Activated T-cell treated with anti-CD3 and anti-CD28 coated beads, Interleukin-2, amount 50 U/mL, for 24 hours (primary cell): ENCODE measurements around the gene RPL36.

Experiments
- DNase-seq: peaks from one replicate; pipeline ENCODE4 v3.0.0-alpha.2; 2020
- H3K27ac Mint-ChIP-seq: 2 replicates; pipeline ENCODE4 v1.8.0; 2020; ENCODE audit warnings: mild to moderate bottlenecking, mixed read lengths
- H3K27me3 Mint-ChIP-seq: 2 replicates; pipeline ENCODE4 v1.8.0; 2020; ENCODE audit warnings: mixed read lengths
- H3K36me3 Mint-ChIP-seq: 2 replicates; pipeline ENCODE4 v1.8.0; 2020; ENCODE audit warnings: low read depth, mixed read lengths
- H3K4me1 Mint-ChIP-seq: 2 replicates; pipeline ENCODE4 v1.8.0; 2020; ENCODE audit warnings: low read depth, mixed read lengths
- H3K4me3 Mint-ChIP-seq: 2 replicates; pipeline ENCODE4 v1.8.0; 2020; ENCODE audit warnings: mild to moderate bottlenecking, moderate library complexity, mixed read lengths
- H3K9me3 Mint-ChIP-seq: 2 replicates; pipeline ENCODE4 v1.8.0; 2020; ENCODE audit warnings: mixed read lengths

RPL36 gene

DNA sequence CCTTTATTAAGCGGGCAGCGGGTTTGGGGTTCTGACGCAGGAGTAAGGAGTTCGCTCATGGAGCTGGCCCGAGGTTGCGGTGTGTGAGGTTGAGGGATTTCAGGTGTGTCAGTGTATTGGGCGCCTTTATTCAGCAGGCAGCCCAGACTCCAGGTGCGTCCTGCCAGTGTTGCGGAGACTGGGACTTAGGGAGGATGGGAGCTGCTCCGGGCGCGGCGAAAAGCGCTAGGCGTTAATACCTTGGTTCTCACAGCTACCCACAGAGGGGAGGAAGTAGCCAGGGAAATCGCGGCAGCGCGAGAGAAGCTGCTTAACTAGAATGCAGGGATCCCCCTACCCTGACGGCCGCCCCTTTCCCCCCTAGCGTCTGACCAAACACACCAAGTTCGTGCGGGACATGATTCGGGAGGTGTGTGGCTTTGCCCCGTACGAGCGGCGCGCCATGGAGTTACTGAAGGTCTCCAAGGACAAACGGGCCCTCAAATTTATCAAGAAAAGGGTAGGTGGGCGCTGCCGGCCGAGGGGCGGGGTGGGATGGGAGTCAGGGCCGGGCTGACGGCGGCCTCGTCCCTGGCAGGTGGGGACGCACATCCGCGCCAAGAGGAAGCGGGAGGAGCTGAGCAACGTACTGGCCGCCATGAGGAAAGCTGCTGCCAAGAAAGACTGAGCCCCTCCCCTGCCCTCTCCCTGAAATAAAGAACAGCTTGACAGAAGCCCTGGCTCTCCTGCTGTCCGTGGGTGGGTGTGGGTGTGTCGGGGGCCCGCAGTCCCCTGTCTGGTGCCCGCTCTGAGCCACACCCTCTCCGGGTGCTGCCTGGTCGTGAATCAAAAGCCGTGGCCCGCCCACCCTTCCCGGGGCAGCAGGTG lies 1.1 kb downstream of the RPL36 start:
- H3K4me1 Mint-ChIP-seq = peaks cover 35% of the 10 kb centered on the region
- DNase-seq = peak; percentile 79
- H3K27ac Mint-ChIP-seq = peak overlapping the region; percentile 98
- H3K9me3 Mint-ChIP-seq = no peaks in the 10 kb centered on the region
- H3K36me3 Mint-ChIP-seq = peaks cover 60% of the 10 kb centered on the region
- peak overlapping the region; percentile 97 for H3K4me3 Mint-ChIP-seq
- H3K27me3 Mint-ChIP-seq = no peaks in the 10 kb centered on the region

DNA sequence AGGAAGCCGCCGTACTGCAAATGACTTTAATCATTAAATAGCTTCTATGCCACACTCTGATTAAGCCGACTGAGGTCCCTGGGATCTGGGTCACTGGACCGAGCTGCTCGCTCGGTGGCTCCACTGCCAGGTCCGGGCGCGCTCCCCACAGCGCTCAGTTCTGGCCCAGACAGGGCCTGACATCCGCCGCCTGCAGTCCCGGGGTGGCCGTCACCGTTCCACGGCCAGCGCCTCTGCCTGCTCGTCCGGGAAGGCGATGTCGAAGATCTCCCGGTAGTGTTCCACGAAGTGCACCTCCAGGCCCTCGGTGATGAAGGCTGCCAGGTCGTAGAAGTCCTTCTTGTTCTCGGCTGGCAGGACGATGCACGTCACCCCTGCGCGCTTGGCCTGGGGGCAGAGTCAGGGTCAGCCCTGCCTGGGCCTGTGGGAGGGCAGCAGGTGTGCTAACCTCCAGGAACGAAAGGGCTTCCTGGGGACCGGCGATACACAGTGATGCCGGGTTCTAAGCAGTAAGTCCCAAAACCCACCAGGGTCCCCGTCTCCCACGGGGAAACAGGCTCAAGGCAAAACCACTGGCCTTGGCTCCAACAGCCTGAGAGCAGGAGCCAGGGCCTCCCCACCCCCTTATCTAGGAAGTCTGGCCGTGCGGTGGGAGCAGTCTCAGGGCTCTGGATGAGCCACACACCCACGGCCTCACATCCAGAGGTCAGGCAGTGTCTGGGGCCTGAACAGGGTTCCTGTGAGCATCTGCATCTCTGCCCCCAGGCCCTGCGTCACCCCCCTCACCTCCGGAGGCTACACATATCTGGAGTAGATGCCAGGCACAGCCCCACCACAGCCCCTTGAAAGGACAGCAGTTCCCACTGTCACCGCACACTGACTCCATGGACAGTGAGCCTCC lies 2.0 kb downstream of the RPL36 start:
- peak; percentile 64 for DNase-seq
- H3K9me3 Mint-ChIP-seq = no peaks in the 10 kb centered on the region
- peak overlapping the region; percentile 98 for H3K27ac Mint-ChIP-seq
- peaks cover 30% of the 10 kb centered on the region for H3K4me1 Mint-ChIP-seq
- peak overlapping the region; percentile 97 for H3K4me3 Mint-ChIP-seq
- no peaks in the 10 kb centered on the region for H3K27me3 Mint-ChIP-seq
- H3K36me3 Mint-ChIP-seq = peaks cover 67% of the 10 kb centered on the region

DNA sequence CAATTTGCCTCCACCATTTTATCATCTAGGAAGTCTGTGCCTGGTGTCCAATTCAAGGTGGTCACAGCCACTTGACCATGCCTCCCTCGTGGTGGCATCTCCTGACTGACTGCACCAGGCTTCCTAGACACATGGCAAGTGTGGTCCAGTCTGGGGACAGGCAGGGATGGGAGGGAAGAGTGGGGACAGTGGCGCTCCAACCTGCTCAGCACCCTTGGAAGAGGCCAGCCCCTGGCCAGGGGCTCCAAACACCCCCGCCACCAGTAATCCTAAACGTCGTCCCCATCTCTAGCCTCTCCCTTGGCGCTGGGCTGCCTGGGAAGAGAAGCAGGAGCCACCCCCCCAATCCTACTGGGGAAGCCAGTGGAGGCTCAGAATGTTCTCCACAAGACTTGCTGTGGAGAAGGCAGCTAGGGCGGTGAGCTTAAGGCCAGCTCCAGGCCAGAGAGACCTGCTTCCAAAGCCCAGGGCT lies 2.7 kb downstream of the RPL36 start:
- Mint-ChIP-seq H3K4me1 (peaks cover 29% of the 10 kb centered on the region), H3K36me3 (peaks cover 72% of the 10 kb centered on the region)

DNA sequence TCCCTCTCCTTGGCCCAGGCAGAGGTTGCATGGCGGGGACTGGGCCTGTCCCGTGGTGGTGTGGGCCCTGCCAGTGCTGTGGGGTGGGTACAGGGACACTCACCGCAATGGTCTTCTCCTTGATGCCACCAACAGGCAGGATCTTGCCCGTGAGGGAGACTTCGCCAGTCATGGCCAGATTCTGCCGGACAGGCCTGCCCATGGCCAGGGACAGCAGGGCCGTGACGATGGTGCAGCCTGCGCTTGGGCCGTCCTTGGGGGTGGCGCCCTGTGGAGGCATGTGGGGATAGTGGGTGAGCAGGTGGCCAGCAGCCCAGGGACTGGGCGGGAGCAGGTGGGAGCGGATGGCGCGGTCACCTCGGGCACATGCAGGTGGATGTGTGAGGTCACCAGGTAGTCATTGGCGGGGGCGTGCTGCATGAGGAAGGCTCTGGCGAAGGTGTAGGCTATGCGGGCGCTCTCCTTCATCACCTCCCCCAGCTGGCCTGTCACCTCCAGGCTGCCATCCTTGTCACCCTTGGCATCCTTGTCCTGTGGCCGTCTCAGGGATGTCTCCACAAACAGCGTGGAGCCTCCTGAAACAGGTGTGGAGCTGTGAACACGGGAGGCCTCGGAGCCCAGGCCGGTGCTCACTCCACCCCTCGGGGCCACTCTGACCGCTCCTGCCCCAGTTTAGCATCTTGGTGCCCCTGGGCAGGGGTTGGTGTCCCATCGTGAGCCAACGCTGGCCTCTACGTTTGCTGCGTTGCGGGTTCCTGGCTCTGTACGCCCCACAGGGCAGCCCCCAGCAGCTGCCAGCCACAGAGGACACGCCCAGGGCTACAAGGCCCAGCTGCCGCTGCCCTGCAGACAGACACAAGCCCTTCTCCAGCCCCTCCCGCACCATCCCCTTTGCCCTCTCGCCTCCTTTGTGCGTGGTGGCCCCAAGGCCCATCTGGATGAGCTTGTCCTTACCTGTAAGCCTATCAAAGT lies 3.4 kb downstream of the RPL36 start:
- peak; percentile 63 for DNase-seq
- Mint-ChIP-seq H3K4me1 (peaks cover 23% of the 10 kb centered on the region), H3K4me3 (peak overlapping the region; percentile 97), H3K27ac (peak overlapping the region; percentile 98), H3K36me3 (peaks cover 79% of the 10 kb centered on the region), H3K9me3 (no peaks in the 10 kb centered on the region), H3K27me3 (no peaks in the 10 kb centered on the region)

More for the DNA sequence above, 2.7 kb downstream of the RPL36 start:
- Mint-ChIP-seq H3K9me3 (no peaks in the 10 kb centered on the region), H3K4me3 (peak overlapping the region; percentile 97), H3K27me3 (no peaks in the 10 kb centered on the region), H3K27ac (peak overlapping the region; percentile 98)
- peak; percentile 55 for DNase-seq

DNA sequence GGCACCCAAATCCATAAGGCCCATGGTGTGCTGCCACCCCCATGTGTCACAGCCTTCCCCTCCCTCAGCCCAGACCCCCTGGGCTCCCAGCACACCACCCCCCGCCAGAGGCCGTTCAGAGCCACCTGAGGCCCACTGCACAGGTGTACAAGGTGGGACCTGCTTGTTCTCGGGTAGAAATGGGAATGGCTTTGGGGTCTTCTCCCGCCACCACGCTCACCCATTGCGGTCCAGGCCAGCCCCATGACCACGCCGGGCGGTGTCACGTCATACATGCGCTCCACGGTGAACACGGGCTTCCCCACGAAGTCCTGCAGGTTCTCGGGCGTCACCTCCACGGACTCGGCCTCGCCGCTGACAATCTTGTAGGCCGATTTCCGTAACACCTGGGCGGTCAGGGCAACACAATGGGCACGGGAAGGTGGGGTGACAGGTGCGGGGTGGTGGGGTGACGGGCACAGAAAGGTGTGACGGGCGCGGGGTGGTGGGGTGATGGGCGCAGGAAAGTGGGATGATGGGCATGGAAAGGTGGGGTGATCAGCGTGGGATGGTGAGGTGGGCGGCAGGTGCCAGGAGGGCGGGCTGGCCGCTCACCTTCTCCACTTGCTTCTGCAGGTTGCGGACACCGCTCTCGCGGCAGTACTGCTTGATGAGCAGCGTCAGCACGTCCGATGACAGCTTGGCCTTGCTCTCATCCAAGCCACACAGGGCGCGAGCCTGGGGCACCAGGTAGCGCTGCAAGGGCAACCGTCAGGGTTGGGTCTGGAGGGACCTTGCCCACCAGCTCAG lies 4.3 kb downstream of the RPL36 start:
- H3K9me3 Mint-ChIP-seq = no peaks in the 10 kb centered on the region
- H3K27ac Mint-ChIP-seq = peak overlapping the region; percentile 98
- H3K36me3 Mint-ChIP-seq = peaks cover 87% of the 10 kb centered on the region
- no peak for DNase-seq
- peaks cover 20% of the 10 kb centered on the region for H3K4me1 Mint-ChIP-seq
- no peaks in the 10 kb centered on the region for H3K27me3 Mint-ChIP-seq
- H3K4me3 Mint-ChIP-seq = peak overlapping the region; percentile 97

DNA sequence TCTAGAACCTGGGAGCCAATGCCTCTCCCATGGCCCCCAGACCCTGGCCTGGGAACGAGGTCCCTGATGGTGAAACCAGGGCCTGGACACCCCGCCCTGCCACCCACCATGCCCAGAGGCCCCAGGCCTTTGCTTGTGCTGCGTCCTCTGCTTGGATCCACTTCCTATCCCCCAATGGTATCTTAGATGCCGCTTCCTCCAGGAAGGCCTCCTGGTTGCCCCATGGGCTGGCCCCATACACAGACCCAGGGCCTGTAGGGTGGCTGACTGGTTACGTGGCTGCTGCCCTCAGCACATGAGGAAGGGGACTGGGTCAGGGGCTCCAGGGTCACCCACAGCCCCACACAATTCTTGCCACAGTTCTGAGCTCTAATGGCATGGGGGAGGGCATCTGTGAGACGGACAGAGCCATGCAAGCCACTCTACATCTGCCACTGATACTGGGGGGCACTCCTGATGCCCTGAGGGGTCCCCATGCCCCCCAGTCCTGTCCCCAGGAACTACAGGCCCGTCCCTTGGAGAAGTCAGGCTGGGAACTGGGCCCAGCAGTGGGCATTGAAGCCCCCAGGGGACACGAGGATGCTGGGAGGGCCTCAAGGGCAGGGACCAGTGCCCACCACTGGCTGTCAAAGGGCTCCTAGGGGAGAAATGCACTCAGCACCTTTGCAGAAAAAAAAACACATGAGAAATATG lies 5.0 kb downstream of the RPL36 start:
- Mint-ChIP-seq H3K9me3 (no peaks in the 10 kb centered on the region), H3K27me3 (no peaks in the 10 kb centered on the region), H3K36me3 (peaks cover 89% of the 10 kb centered on the region), H3K4me1 (peaks cover 16% of the 10 kb centered on the region), H3K4me3 (peak overlapping the region; percentile 51), H3K27ac (peak overlapping the region; percentile 98)
- DNase-seq = no peak

DNA sequence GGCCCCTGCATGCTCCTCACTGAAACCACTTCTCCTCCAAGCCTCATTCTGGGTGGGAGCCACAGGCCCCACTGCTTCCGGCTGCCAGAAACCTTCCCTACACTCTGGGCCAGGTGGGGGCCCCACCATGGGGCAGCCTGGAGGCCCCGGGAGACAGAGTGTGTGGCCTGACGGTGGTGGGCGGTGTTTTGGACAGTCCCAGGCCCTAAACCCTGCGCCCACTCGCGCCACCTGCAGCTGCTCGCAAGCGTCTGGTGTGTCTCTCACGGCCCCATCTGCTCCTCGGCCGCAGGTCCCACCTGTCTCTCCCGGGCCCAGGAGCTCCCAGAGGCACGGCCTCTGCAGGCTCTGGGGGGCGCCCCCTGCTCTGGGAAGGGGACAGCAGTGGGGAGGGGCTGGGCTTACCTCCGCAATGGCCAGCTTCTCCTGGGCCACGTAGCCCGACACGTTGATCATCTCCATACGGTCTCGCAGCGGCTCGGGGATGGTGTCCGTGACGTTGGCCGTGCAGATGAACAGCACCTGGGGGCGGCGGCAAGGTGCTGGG lies 5.6 kb downstream of the RPL36 start:
- H3K36me3 Mint-ChIP-seq = peaks cover 88% of the 10 kb centered on the region
- peak overlapping the region; percentile 98 for H3K27ac Mint-ChIP-seq
- peaks cover 16% of the 10 kb centered on the region for H3K4me1 Mint-ChIP-seq
- no peaks in the 10 kb centered on the region for H3K27me3 Mint-ChIP-seq
- DNase-seq = no peak
- H3K4me3 Mint-ChIP-seq = no peak overlapping the region
- H3K9me3 Mint-ChIP-seq = no peaks in the 10 kb centered on the region

DNA sequence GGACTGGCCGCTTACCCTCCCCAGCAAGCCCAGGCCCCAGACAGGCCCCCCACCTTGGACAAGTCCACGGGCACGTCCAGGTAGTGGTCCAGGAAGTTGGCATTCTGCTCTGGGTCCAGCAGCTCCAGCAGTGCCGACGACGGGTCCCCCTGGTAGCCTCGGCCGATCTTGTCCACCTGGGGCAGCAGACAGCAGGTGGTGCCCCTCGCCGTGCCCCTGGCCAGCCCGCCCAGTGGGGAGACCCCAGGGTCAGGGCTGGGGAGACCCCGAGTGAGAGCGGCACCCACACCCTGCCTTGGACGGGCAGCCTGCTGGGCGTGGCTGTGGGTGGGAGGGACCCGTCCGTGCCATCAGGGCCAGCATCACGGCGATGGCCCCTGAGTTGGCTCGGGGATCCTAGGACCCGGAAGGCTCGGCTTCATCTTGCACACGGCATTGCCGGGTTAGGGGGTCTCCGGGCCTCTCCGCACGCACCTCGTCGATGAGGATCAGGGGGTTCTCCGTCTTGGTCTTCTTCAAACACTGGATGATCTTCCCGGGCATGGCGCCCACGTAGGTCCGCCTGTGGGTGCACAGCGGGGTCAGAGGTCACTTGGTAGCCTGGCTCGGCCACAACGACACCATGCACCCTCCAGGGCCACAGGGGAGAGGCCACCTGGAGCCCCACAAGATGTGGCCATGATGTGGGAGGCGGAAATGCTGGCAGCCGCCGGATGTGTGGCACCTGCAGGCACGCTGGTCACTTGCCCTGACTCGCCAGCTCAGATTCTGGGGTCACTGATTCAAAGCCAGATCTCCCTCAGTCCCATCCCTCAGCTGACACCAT lies 6.3 kb downstream of the RPL36 start:
- Mint-ChIP-seq H3K9me3 (no peaks in the 10 kb centered on the region), H3K27me3 (no peaks in the 10 kb centered on the region), H3K36me3 (peaks cover 88% of the 10 kb centered on the region), H3K4me3 (peak overlapping the region; percentile 42), H3K27ac (peak overlapping the region; percentile 83), H3K4me1 (peaks cover 16% of the 10 kb centered on the region)
- no peak for DNase-seq

DNA sequence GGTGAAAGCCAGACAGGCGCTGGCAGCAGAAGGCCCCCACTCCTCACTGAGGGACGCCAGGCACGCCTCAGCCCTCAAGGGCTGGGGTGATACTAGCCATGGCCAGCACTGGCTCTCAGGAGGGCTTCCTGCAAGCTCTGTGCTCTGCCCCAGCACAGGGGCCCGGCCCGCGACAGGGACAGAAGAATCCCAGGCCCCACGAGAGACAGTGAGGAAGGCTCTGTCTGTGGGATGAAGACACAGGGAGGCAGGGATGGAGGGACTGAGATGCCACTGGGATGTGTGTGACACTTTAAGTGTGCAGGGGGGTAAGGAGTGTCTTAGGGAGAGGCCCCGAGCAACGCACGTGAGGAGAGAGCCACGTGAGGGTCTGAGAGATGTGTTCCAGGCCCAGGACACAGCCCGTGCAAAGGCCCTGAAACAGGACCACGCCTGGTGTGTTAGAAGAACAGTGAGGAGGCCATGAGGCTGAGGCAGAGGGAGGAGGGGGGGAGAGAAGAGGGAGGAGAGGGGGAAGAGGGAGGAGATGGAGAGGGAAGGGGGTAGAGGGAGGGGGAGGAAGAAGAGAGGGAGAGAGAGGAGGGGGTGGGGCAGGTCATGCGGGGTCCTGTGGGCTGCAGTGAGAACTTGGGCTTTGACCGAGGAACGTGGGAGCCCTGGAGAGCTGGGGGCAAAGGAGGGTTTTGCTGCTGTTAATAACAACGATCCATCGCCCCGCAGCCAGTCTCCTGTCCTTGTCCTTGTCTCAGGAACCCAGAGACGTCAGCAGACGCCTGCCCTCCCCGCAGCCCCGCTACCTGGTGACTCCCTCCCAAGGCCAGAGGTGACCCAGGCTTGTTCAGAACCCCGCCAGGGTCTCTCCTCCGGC lies 7.2 kb downstream of the RPL36 start:
- DNase-seq = peak; percentile 37
- H3K4me1 Mint-ChIP-seq = peaks cover 10% of the 10 kb centered on the region
- H3K36me3 Mint-ChIP-seq = peaks cover 84% of the 10 kb centered on the region
- no peak overlapping the region for H3K4me3 Mint-ChIP-seq
- H3K27me3 Mint-ChIP-seq = no peaks in the 10 kb centered on the region
- peak overlapping the region; percentile 83 for H3K27ac Mint-ChIP-seq
- H3K9me3 Mint-ChIP-seq = no peaks in the 10 kb centered on the region

DNA sequence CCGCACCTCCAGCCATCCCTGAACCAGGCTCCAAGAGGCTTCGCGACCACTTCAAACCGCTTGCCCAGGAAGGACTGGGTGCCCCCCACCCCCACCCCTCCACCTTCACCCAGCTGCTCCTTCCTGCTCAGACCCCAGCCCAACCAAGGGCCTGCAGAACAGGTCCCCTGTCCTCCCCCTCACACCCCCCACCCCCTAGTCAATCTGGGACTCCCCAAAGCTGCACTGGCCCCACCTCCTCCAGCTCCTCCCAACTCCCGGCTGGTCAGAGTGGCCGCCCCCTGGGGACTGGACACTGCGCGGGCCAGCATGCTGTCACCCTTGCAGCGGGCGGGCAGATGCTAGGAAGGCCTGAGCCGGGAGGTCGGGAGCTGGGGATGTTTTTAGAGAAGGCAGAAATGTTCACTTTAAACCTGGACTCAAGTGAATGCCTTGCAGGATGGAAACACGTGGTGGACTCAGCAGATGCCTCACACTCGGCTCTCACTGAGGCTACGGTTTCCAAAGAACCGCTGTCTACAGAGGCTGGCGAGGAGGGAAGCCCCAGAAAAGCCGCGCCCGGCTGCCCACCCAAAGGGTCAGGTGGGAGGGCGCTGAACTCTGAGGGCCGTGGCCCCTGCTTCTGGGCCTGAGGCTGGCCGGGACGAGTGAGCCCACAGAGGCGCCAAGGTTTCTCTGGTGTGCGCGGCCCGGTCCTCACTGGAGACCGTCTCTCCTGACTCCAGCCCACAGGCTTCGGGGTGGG lies 8.0 kb downstream of the RPL36 start:
- Mint-ChIP-seq H3K4me1 (peaks cover 4% of the 10 kb centered on the region), H3K4me3 (no peak overlapping the region), H3K36me3 (peaks cover 81% of the 10 kb centered on the region), H3K27ac (peak overlapping the region; percentile 76), H3K9me3 (no peaks in the 10 kb centered on the region), H3K27me3 (no peaks in the 10 kb centered on the region)
- DNase-seq = peak; percentile 40
